GM13977 (cell line): Measurements from ENCODE around the gene ZP1.

Experiments used
- DNase-seq: peaks from one replicate; pipeline ENCODE4 v3.0.0; 2012; ENCODE audit warnings: low spot score
- in situ Hi-C: fragments of 300-500 bp; cut with MboI; formaldehyde crosslinking; loops from one replicate; pipeline ENCODE4 v1.12.0; 2022; ENCODE audit warnings: low sequenced_read_pairs, low pct_unique_long_range_greater_than_20kb, mixed read lengths, inconsistent platforms; ENCODE audit not compliant: unreplicated experiment
- TF ChIP-seq, protein P1 (sequence below): IDR thresholded peaks from 2 replicates; pipeline ENCODE4 v1.5.1; 2012; ENCODE audit warnings: mild to moderate bottlenecking, control low read depth; ENCODE audit not compliant: insufficient read depth; ENCODE audit errors: extremely low read depth, missing control alignments

ZP1 gene

DNA sequence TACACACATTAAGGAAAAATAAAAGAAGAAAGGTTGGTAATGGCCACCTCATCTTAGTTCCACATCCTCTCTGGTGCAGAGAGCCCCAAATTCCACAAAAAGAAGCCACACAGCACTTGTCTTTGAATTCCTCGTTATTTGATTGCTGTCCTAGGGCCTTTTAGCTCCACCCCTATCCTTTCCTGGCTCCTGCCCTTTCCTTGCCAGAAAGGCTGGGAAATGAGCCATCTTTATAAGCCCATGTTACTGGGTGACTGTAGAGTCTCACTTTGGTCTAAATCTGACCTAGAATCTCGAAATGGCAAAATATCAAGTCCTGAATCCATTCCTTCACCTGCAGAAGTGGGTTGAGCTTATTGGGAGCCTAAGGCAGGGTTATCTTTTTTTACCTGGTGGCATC is 52.6 kb downstream of the ZP1 start:
- no peak for DNase-seq
- in situ Hi-C loops = no loop called here
- TF ChIP-seq, protein P1, sequence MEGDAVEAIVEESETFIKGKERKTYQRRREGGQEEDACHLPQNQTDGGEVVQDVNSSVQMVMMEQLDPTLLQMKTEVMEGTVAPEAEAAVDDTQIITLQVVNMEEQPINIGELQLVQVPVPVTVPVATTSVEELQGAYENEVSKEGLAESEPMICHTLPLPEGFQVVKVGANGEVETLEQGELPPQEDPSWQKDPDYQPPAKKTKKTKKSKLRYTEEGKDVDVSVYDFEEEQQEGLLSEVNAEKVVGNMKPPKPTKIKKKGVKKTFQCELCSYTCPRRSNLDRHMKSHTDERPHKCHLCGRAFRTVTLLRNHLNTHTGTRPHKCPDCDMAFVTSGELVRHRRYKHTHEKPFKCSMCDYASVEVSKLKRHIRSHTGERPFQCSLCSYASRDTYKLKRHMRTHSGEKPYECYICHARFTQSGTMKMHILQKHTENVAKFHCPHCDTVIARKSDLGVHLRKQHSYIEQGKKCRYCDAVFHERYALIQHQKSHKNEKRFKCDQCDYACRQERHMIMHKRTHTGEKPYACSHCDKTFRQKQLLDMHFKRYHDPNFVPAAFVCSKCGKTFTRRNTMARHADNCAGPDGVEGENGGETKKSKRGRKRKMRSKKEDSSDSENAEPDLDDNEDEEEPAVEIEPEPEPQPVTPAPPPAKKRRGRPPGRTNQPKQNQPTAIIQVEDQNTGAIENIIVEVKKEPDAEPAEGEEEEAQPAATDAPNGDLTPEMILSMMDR = no peak

DNA sequence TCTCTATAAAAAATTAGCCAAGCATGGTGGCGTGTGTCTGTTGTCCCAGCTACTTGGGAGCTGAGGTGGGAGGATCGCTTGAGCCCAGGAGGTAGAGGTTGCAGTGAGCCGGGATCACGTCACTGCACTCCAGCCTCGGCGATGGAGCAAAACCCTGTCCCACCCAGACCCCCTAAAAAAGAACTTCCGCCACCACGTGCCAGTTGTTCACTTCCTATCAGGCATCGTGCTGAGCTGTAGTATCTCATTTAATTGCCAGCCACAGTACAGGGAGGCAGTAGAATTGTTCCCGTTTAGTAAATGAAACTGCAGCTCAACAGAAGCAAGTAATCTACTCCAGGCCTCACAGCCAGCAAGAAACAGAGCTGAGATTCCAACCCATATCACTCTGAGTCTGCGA is 53.9 kb downstream of the ZP1 start:
- DNase-seq = no peak
- TF ChIP-seq, protein P1 = no peak
- in situ Hi-C loops = no loop called here

DNA sequence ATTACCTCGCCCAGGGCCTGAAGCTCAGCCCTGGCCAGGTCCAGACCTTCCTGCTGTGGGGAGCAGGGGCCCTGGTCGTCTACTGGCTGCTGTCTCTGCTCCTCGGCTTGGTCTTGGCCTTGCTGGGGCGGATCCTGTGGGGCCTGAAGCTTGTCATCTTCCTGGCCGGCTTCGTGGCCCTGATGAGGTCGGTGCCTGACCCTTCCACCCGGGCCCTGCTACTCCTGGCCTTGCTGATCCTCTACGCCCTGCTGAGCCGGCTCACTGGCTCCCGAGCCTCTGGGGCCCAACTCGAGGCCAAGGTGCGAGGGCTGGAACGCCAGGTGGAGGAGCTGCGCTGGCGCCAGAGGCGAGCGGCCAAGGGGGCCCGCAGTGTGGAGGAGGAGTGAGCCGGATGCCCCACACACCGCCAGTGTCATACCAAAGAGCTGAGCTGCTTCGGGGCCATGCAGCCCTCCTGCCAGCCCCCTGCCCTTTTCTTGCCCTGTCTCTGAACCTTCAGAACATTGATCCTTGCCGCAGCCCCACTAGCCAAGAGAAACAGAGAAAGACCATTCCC is 54.5 kb downstream of the ZP1 start:
- TF ChIP-seq, protein P1 = no peak
- in situ Hi-C loops = no loop called here
- no peak for DNase-seq

DNA sequence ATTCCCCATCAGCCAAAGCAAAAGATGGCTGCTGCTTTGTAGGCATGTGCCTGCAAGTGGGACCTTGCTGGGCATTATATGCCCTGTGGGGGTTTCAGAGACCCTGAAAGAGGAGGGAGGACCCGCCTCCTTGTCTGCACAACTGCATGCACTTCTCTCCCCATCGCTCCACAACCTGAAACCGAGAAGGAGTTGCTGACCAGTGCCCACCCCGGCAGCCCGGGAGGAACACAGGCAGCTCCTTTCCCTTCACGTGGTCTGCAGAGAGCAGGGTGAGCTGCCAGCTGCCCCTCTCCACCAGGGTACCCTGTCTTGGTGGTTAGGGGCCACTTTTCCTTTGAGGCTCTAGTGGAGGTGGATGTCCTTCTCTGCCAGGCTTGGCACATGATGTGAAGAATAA is 55.6 kb downstream of the ZP1 start:
- TF ChIP-seq, protein P1 = no peak
- DNase-seq = no peak
- in situ Hi-C loops = no loop called here

DNA sequence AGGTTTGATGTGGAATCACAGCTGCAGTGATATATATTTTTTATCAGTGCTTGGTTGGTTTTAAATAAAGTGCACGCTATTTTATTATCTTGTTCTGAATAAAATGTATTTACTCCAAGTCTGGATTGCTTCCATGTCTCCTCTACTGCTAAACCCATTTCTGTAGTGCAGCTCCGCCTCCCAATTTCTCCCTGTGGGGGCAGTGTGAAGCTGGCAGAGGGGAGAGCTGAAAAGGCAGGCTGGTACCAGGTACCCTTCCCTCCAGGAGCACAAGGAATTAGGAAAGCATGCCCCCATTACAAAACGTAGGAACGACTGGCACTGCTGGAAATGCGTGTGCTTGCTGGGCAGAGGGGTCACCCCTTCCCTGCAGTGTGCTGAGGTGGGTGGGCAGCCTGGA is 56.0 kb downstream of the ZP1 start:
- in situ Hi-C loops = no loop called here
- TF ChIP-seq, protein P1 = no peak
- DNase-seq = no peak

DNA sequence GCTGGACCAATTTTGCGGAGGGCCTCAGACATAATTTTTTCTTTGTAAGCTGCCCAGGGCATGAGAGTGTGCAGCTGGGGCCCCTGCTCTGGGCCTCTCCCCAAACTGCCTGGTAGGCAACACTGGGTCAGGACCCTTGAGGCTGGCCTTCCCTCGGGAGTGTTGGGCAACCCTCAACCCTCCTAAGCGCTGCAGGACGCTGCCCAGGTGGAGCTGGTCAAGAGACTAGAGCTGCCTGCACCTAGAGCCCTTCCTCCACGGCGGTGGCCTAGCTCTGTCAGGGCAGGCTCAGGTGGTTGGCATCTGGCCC is 56.4 kb downstream of the ZP1 start:
- in situ Hi-C loops = no loop called here
- TF ChIP-seq, protein P1 = no peak
- no peak for DNase-seq

DNA sequence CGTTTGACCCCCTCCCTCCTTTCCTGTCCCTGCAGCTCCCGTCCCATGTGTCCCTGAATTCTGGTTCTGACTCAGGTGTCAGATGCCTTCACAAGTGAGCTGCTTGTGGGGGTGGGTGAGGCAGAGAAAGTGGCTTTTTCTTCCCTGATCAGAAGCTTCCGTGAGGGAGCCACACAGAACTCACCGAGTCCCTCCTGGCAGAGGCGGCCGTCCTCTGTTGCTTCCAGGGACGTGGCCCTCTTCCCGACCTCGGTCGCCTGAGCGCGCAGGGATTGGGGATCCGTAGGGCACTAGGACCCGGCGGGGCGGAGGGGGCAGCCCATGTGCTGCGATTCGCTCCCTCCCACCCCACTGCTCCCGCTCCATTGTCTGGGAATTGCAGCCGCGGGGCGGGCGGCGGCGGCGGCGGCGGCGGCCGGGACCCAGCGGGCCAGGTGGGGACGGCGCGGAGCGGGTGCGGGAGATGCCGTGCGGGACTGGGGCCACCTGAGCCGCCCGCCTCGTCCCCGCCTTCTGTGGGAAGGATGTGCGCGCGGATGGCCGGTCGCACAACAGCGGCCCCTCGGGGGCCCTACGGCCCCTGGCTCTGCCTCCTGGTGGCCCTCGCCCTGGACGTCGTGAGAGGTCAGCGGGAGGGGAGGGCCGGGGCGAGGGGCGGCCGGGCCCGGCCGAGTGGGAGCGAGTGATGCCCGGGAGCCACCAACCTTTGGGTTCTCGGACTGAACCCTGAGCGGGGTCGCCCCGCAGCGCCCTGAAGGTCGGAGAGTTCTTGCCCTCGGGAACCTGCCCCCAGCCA is 57.0 kb downstream of the ZP1 start, which contains the start of gene TMEM132A:
TSS of gene TMEM132A (plus strand) at position 351 of the 796 bp plus-strand sequence. CDS start at position 525, 174 bp downstream.
- in situ Hi-C loops = no loop called here
- TF ChIP-seq, protein P1 = no peak
- peak; percentile 83 for DNase-seq
